Amniotic epithelial cell (primary cell): ENCODE results near the gene EPHA3.

Source experiments
- DNase-seq: peaks from one replicate; pipeline ENCODE4 v3.0.0-alpha.2; 2010; ENCODE audit warnings: low read depth

Gene EPHA3

GRCh38 chr3:89363171-89363570 lies 255.8 kb downstream of the EPHA3 start:
- no peak for DNase-seq

DNA sequence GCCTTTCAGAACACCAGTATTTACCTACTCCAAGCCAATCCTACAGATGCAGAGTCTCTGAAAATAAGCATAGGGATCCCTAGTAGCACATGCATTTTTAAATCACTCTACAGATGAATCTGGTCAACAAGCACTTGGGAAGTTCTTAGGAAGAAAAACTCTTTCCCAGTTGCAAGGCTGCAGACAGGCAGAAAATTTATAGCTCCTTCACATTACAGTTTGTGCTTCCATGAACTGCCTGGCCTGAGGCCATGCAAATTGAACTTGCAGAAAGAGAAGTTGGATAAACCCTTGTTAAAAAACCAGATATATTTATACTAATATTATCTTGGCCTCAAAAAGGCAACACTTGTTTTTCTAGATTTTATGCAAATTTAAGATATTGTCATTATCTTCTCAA lies 256.9 kb downstream of the EPHA3 start:
- no peak for DNase-seq

DNA sequence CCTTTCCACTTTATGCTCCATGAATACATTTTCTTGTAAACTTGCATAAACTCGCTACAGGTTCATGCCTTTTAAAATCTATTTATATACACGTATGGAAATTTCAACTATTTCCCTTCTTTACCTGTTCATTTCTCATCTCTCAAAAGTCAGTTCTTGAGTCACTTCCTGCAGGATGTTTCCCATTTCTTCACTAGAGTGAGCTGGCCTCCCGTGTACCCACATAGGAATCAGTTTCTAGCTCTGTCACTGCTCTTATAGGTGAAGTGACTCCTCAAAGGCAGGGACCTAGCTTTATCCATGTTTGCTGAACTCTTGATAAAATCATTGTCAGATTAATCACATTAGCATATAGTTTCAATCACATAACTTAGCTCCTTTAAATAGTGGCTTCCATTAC lies 259.7 kb downstream of the EPHA3 start:
- no peak for DNase-seq

GRCh38 chr3:89368846-89369245 lies 261.4 kb downstream of the EPHA3 start:
- DNase-seq = no peak

- peak; percentile 72 for DNase-seq
These were observed 265.0 kb downstream of the EPHA3 start for GRCh38 chr3:89372456-89372855.

GRCh38 chr3:89373434-89373833 lies 266.0 kb downstream of the EPHA3 start:
- no peak for DNase-seq

GRCh38 chr3:89375451-89375850 lies 268.0 kb downstream of the EPHA3 start:
- DNase-seq = peak; percentile 79

DNA sequence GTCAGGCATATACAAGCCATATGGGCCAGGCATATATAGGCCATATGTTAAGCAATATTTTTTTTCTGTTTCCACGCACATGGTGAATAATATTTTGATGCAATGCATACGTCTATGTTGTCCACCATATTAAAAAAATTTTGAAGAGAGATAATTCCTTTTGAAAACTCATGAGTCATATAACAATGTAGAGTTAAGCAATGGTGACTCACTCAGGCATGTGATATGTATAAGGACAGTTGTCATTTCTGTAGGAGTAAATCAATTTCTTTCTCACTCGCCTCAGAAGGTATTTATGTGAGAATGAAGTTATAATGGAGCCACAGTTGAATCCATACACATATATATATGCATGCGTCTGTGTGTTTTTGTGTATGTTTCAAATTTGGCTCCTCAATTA lies 272.6 kb downstream of the EPHA3 start:
- peak; percentile 73 for DNase-seq

- DNase-seq = no peak
These were observed 285.6 kb downstream of the EPHA3 start for GRCh38 chr3:89392991-89393390.

DNA sequence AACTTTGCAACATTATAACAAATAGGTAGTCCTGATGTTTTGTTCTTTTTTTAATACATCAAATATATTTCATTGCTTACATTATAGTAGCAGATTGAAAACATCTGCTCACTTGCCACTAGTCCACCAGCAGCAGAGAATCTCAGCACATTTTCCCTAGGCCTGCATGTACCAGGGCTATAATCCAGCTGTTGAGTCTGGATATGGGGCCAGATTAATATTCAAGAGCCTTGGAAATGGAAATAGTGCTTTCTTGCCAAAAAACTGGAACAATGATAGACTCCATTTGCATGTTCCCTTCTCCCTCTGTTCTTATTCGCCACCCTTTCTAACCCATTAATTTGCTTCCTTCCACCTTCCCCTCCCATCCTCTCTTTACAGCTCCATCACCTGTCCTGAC lies 288.0 kb downstream of the EPHA3 start:
- DNase-seq = no peak

DNA sequence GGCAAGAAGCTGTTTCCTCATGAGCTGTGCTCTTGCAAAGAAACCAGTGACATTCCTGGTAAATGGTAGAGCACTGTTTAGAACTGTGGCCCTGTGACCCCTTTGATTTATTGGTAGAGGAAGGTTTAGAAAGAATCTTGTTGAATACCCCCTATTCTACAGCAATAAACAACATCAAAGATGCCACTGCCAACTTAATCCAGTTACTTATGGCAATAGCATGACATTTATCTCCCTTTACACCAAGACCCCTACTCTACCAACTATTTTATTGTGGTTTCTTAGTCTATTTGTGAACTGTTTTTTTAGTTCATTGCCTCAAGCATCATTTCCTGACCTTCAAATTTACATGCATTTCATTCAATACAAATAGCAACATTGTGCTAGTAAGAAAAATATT lies 288.6 kb downstream of the EPHA3 start:
- DNase-seq = no peak

DNA sequence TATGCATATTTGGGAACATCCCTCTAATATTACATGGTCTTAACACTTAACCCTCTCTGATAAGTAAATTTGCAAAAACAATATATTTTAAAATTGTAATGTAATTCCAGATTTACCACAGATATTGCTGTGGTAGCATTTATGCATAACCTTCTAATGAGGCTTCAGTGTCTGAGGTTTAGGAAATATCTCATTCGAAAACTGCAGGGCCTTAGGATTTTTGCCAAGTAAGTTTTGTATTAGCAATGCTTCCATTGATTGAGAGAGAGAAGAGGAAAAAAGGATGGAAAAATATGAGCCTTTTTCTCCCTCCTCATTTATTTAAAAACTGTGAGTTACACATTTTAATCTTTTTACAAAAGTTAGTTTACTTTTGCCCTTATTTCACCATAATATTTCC lies 294.6 kb downstream of the EPHA3 start:
- DNase-seq = peak; percentile 10

GRCh38 chr3:89405176-89405575 lies 297.8 kb downstream of the EPHA3 start:
- no peak for DNase-seq

GRCh38 chr3:89405593-89405992 lies 298.2 kb downstream of the EPHA3 start:
- DNase-seq = no peak

GRCh38 chr3:89411201-89411600 lies 303.8 kb downstream of the EPHA3 start:
- no peak for DNase-seq

GRCh38 chr3:89414270-89414669 lies 306.8 kb downstream of the EPHA3 start:
- no peak for DNase-seq

GRCh38 chr3:89419647-89420241 lies 312.3 kb downstream of the EPHA3 start:
- DNase-seq = no peak

DNA sequence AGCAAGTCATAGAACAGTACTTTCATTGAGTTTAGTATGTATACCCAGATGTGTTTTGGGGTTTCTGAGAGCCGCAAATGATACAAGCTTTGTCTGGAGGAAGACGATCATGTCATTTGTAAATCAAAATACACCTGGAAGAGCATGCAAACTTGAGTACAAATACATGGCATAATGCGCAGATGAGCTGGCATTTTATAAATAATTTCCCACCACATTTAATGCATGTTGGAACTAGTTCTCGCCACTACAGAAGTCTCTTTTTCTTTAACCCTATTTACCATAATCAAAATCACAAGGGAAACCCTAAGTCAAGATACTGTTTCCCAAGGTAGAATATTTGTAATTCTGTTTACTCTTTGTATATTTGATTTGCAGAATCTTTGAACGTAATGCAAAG lies 318.6 kb downstream of the EPHA3 start:
- no peak for DNase-seq

DNA sequence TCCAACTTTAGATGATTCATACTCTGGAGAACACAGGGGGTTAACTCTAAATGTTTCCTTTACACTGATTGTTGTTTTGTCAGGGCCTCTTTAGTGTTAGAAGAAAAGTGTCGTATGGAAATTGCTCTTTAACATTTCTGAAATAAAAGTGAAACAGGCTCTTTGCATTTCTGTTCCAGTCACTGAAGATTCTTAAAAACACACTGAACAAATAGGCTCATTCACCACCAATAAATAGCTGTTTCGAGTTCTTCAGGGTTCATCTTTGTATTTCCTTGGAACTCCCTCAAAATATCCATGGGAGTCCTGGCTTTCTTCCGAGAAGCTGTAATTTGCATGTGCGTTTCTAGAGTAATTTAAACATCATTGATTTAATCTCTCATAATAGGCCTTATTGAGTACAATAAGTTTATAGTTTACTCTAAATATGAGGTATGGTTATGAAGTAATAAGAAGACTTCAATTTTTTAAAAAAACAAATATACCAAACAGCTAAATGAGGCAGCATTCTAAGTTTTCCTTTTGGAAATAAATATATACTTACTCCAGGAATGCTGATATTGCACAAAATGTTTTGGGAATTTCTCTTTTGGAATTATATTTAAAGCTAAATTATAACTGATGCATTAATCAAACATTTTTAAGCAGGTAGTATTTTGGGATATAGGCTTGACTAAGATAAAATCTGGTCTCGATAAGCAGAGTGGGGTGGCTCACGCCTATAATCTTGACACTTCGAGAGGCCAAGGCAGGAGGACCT lies 327.4 kb downstream of the EPHA3 start:
- DNase-seq = no peak

GRCh38 chr3:89436846-89437245 lies 329.4 kb downstream of the EPHA3 start:
- DNase-seq = no peak

DNA sequence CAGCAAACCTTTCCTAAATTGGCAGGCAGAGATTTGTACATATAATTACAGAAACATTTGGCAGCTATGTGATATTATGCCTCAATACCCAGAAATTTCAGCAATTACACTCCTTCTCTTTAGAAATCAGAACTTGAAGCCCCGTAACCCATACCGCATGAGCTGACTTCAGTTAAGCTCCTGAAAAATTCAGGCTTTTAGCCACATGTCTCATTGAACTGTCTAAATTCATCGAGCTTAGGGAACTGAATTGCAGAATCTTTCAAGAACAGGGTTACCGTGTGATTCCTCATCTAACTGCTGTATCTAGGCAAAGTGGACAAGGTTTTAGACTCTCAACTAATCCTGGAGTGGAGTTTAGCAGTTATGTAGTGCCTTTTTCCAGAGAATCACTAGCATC lies 333.0 kb downstream of the EPHA3 start:
- DNase-seq = no peak

GRCh38 chr3:89441141-89441540 lies 333.7 kb downstream of the EPHA3 start:
- no peak for DNase-seq

GRCh38 chr3:89446593-89446992 lies 339.2 kb downstream of the EPHA3 start:
- DNase-seq = no peak

GRCh38 chr3:89447243-89447642 lies 339.8 kb downstream of the EPHA3 start:
- no peak for DNase-seq
